ENCODE data around the gene CDK2AP2. TPM values are rescaled to one million over a fixed set of nuclear protein-coding genes. Genes with fewer than 3 reads are reported as not detected.
A peak's percentile ranks its signal among the peaks of the same experiment; 100 is the strongest.

CDK2AP2 gene
- total and polyA plus RNA-seq, 9 of the 15 experiments (the other 6 are each of a cell fraction or from before 2014, with no cell fraction given): 4.4 to 47.4 (median 21.7) TPM

DNA sequence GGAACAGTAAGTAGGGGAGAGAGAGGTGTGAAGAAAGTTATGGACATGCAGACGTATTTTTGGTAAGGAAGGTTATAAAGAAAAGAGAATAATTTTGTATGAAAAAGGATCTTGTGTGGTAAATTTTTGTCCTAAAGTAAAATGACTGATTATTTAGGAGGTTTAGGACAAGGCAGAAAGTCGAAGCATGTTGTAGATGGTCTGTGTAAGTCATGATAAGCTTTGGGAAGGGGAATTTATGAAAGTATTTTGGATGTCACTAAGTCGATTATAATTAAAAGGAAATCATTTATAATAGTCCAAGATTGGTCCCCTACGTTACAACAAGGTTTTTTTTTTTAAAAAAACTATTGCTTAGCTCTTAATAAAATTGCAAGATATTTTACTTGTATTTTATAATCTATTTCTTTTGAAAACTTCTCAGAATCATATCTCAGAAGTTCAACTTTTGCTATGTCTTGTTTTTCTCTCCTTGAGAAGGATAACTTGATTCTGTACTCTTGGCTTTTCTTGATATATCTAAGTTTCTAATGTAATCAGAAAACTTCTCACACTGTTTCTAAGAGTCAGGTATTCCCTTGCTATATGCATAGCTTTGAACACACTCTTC lies 26.2 kb upstream of the CDK2AP2 start:
- H3K4me3 ChIP-seq: no peak overlapping the region
- H3K9ac ChIP-seq (ENCODE audit: insufficient read depth in 1 of 2, low read depth in 2 of 2, low read length in 2 of 2): no peak overlapping the region
- BruUV-seq (replicated peaks): no TSS peak
- CTCF ChIA-PET (ENCODE audit: low intra/inter-chr PET ratio): no interaction called here
- no peak for DNase-seq (ENCODE audit: extremely low read depth in 1 of 4, low spot score in 3 of 4)
- no peak overlapping the region for H2AFZ ChIP-seq (ENCODE audit: low read depth, low read length)
- intact Hi-C loops (cut with micrococcal nuclease): no loop called here
- H3K27me3 ChIP-seq (ENCODE audit: control insufficient read depth in 2 of 2, insufficient read depth in 2 of 2, low read length in 2 of 2): no peaks in the 10 kb centered on the region
- in situ Hi-C loops (cut with MboI): loop anchor here (25.0 kb wide), 1 partner anchor 1153 kb away; the partner anchor contains the start of gene GAL
- TF ChIP-seq, protein P1, sequence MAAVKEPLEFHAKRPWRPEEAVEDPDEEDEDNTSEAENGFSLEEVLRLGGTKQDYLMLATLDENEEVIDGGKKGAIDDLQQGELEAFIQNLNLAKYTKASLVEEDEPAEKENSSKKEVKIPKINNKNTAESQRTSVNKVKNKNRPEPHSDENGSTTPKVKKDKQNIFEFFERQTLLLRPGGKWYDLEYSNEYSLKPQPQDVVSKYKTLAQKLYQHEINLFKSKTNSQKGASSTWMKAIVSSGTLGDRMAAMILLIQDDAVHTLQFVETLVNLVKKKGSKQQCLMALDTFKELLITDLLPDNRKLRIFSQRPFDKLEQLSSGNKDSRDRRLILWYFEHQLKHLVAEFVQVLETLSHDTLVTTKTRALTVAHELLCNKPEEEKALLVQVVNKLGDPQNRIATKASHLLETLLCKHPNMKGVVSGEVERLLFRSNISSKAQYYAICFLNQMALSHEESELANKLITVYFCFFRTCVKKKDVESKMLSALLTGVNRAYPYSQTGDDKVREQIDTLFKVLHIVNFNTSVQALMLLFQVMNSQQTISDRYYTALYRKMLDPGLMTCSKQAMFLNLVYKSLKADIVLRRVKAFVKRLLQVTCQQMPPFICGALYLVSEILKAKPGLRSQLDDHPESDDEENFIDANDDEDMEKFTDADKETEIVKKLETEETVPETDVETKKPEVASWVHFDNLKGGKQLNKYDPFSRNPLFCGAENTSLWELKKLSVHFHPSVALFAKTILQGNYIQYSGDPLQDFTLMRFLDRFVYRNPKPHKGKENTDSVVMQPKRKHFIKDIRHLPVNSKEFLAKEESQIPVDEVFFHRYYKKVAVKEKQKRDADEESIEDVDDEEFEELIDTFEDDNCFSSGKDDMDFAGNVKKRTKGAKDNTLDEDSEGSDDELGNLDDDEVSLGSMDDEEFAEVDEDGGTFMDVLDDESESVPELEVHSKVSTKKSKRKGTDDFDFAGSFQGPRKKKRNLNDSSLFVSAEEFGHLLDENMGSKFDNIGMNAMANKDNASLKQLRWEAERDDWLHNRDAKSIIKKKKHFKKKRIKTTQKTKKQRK (IDR thresholded peaks at IDR 0.05; ENCODE audit: borderline replicate concordance, low read depth, low read length): peak; percentile 65; the same call in 1 of the 2 replicates
- TF ChIP-seq ZFP36 (IDR thresholded peaks at IDR 0.05; ENCODE audit: low read depth, low read length, partially characterized antibody) (peak; percentile 92), TOE1 (IDR thresholded peaks at IDR 0.05; ENCODE audit: borderline replicate concordance) (no peak), TOE1 (CRISPR knock-in tag; IDR thresholded peaks at IDR 0.05; ENCODE audit: borderline replicate concordance, low read depth) (no peak), KAT7 (CRISPR knock-in tag; IDR thresholded peaks at IDR 0.05; ENCODE audit: borderline replicate concordance) (no peak)
- H4K20me1 ChIP-seq (replicated peaks; ENCODE audit: control insufficient read depth, insufficient read depth, low read length): no peaks in the 10 kb centered on the region
- POLR2A ChIA-PET: interaction anchor here (1.2 to 2.9 kb wide), 2 partner anchors 11 to 13 kb away, joined by 3 to 10 read pairs; no protein-coding TSS in a partner anchor
- H3K4me1 ChIP-seq (replicated peaks in 1 of 2; ENCODE audit: control insufficient read depth in 2 of 2, insufficient read depth in 2 of 2, low read length in 2 of 2): peaks cover 6 to 17% of the 10 kb centered on the region in 2 experiments; a peak in 3 of 5 replicates
- no peak for ATAC-seq
- no peak overlapping the region for H3K4me2 ChIP-seq (ENCODE audit: insufficient read depth, low read length)
- no peak for FAIRE-seq
- 2% methylated on average over 4 of the region's 4 CpGs for WGBS (ENCODE audit: insufficient coverage, low coverage, missing lambda C conversion rate)
- no peak overlapping the region for H3K27ac ChIP-seq (ENCODE audit: extremely low read depth, low read depth, low read length)
- H3K9me3 ChIP-seq (replicated peaks; ENCODE audit: control insufficient read depth, insufficient read depth, low read depth, low read length): no peaks in the 10 kb centered on the region
- H3K36me3 ChIP-seq (ENCODE audit: control insufficient read depth, insufficient read depth, low read length): no peaks in the 10 kb centered on the region
- H3K9me1 ChIP-seq (ENCODE audit: control insufficient read depth, insufficient read depth, low read length): no peaks in the 10 kb centered on the region
- H3K79me2 ChIP-seq (ENCODE audit: control insufficient read depth, insufficient read depth, low read length): no peaks in the 10 kb centered on the region
